ENCODE measurements around the gene NABP2. TPM values are rescaled to one million over a fixed set of nuclear protein-coding genes. Genes with fewer than 3 reads are reported as not detected.
"Not testable (repeated sequence)": the region's sequence is repeated elsewhere in the genome, so short reads cannot be mapped to it uniquely, and the experiment has no call there.

The NABP2 gene
- total RNA-seq, 1 experiment from 2014 or later: 98.6 TPM

DNA sequence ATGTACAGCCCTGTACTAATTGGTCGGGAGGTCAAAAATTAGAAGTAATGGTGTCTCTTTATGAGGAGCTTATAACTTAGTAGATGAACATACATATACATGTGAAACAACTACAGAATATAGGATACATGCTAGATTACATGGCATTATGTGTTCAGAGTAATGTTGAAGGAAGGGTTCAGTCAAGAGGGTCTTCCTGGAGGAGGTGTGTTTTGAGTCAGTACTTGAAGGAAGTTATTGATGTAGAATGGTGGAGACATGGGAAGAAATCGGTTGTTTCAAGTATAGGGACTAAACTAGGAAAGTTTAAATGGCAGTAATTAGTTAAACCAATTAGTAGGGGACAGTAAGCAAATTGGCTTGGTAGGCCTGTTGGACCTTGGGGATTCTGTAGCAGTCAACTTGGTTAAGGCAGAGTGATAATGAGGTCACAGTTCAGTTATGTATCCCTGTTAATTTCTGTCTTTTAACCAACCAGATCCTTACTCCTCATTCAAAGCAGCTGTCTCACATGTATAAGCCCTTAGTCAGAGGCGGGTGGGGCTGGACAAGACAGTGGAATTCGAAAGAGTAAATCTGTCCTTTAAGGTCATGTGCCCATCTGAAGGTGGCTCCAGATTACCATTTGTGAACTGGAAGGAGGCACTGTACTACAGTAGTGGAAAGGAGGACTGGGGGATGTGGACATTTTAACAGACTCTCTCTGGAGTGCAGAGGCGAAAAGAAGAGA lies 37.5 kb downstream of the NABP2 start:
- H2AFZ ChIP-seq (ENCODE audit: low read length): peak overlapping the region; percentile 33; the same call in 1 of the 2 replicates
- no TSS peak for BruUV-seq (replicated peaks)

GRCh38 chr12:56262955-56263354 lies 38.8 kb downstream of the NABP2 start:
- H4K20me1 ChIP-seq (ENCODE audit: low read length); H3K79me2 ChIP-seq (ENCODE audit: low read length); CTCF ChIA-PET; H3K27me3 ChIP-seq (ENCODE audit: low read length); H3K4me3 ChIP-seq (ENCODE audit: low read length); BruUV-seq (replicated peaks); ATAC-seq; H3K9ac ChIP-seq (ENCODE audit: low read length); H3K36me3 ChIP-seq (ENCODE audit: low read depth, low read length); H3K27ac ChIP-seq (ENCODE audit: low read length); H3K4me2 ChIP-seq (ENCODE audit: low read length); POLR2A ChIA-PET (ENCODE audit: unreplicated experiment); DNase-seq; H3F3A ChIP-seq (ENCODE audit: low read length, unreplicated experiment); H3K9me3 ChIP-seq (ENCODE audit: low read length); intact Hi-C loops (cut with micrococcal nuclease); H2AFZ ChIP-seq (ENCODE audit: low read length); H3K9me2 ChIP-seq (replicated peaks; ENCODE audit: low read length): not testable (repeated sequence)
- H3K4me1 ChIP-seq (ENCODE audit: insufficient read depth, low read length): peaks cover 18% of the 10 kb centered on the region

More for the DNA sequence above, 37.5 kb downstream of the NABP2 start:
- ChIA-PET CTCF (no interaction called here), POLR2A (ENCODE audit: unreplicated experiment) (no interaction called here)
- H3K27me3 ChIP-seq (ENCODE audit: low read length): no peaks in the 10 kb centered on the region
- DNase-seq (peak; percentile 87), ATAC-seq (peak; percentile 55)
- H4K20me1 ChIP-seq (ENCODE audit: low read length): peaks cover 6% of the 10 kb centered on the region; the same call in 1 of the 2 replicates
- H3K9ac ChIP-seq (ENCODE audit: low read length): no peak overlapping the region
- H3K9me3 ChIP-seq (ENCODE audit: low read length): no peaks in the 10 kb centered on the region
- H3K27ac ChIP-seq (ENCODE audit: low read length): peak overlapping the region; percentile 47
- no peaks in the 10 kb centered on the region for H3F3A ChIP-seq (ENCODE audit: low read length, unreplicated experiment)
- no peak overlapping the region for H3K4me3 ChIP-seq (ENCODE audit: low read length)
- peaks cover 24% of the 10 kb centered on the region for H3K4me1 ChIP-seq (ENCODE audit: insufficient read depth, low read length)
- intact Hi-C loops (cut with micrococcal nuclease): no loop called here
- H3K79me2 ChIP-seq (ENCODE audit: low read length): peaks cover 14% of the 10 kb centered on the region
- peak overlapping the region; percentile 57 for H3K4me2 ChIP-seq (ENCODE audit: low read length)
- TF ChIP-seq EZH2phosphoT487 (IDR thresholded peaks at IDR 0.05; ENCODE audit: borderline replicate concordance, low read length) (no peak), EZH2 (IDR thresholded peaks at IDR 0.05; ENCODE audit: low read length, unreplicated experiment) (no peak)
- TF ChIP-seq, protein P1, sequence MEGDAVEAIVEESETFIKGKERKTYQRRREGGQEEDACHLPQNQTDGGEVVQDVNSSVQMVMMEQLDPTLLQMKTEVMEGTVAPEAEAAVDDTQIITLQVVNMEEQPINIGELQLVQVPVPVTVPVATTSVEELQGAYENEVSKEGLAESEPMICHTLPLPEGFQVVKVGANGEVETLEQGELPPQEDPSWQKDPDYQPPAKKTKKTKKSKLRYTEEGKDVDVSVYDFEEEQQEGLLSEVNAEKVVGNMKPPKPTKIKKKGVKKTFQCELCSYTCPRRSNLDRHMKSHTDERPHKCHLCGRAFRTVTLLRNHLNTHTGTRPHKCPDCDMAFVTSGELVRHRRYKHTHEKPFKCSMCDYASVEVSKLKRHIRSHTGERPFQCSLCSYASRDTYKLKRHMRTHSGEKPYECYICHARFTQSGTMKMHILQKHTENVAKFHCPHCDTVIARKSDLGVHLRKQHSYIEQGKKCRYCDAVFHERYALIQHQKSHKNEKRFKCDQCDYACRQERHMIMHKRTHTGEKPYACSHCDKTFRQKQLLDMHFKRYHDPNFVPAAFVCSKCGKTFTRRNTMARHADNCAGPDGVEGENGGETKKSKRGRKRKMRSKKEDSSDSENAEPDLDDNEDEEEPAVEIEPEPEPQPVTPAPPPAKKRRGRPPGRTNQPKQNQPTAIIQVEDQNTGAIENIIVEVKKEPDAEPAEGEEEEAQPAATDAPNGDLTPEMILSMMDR (conservative IDR thresholded peaks at IDR 0.05; ENCODE audit: low read depth, low read length): no peak
- no peaks in the 10 kb centered on the region for H3K9me2 ChIP-seq (replicated peaks; ENCODE audit: low read length)
- no peaks in the 10 kb centered on the region for H3K36me3 ChIP-seq (ENCODE audit: low read depth, low read length)

GRCh38 chr12:56266068-56266692 lies 42.0 kb downstream of the NABP2 start:
- BruUV-seq (replicated peaks); ATAC-seq; H3F3A ChIP-seq (ENCODE audit: low read length, unreplicated experiment); H3K27me3 ChIP-seq (ENCODE audit: low read length); POLR2A ChIA-PET (ENCODE audit: unreplicated experiment); H3K9me3 ChIP-seq (ENCODE audit: low read length); DNase-seq; H3K27ac ChIP-seq (ENCODE audit: low read length); H3K9me2 ChIP-seq (replicated peaks; ENCODE audit: low read length); H3K79me2 ChIP-seq (ENCODE audit: low read length); H3K36me3 ChIP-seq (ENCODE audit: low read depth, low read length); H3K4me1 ChIP-seq (ENCODE audit: insufficient read depth, low read length); H4K20me1 ChIP-seq (ENCODE audit: low read length): not testable (repeated sequence)
- Histone ChIP-seq H3K4me3 (ENCODE audit: low read length) (peak overlapping the region; percentile 93), H3K4me2 (ENCODE audit: low read length) (peak overlapping the region; percentile 96), H3K9ac (ENCODE audit: low read length) (peak overlapping the region; percentile 74), H2AFZ (ENCODE audit: low read length) (peak overlapping the region; percentile 96)
- CTCF ChIA-PET: interaction anchor here (1.6 kb wide), 1 partner anchor 8 kb away, joined by 11 read pairs; the partner anchor contains the start of gene ANKRD52
- intact Hi-C loops (cut with micrococcal nuclease): loop anchor here (5.0 kb wide), 1 partner anchor 44 kb away; the partner anchor contains the start of genes NABP2 and RNF41

Measured in PC-3 (cell line).